Measurements from ENCODE around the gene TMEM169. TPM values are rescaled to one million over a fixed set of nuclear protein-coding genes. Genes with fewer than 3 reads are reported as not detected.

The TMEM169 gene
- total and polyA plus RNA-seq, 2 of the 13 experiments (the other 11 are each of a cell fraction or from before 2014, with no cell fraction given): 1.5 to 4.5 TPM

DNA sequence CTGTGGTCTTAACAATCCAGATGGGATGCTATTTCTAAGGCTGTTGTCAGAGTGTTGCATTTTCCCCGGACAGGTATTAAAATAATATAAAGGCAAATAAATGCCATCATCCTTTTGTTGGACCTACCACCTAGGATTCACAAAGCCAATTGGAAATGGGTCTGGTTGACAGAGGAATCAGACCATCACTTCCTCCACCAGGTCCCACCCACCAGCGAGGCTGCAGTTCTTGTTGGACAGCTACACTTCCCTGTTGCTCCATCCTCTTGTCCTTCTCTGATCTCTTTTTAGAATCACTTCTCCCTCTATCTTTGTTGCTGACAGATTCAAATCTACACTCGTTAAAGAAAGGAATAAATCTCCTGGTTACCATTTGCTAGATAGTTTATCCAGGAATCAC lies 1.1 kb downstream of the TMEM169 start (continued):
- TF ChIP-seq, protein P1, sequence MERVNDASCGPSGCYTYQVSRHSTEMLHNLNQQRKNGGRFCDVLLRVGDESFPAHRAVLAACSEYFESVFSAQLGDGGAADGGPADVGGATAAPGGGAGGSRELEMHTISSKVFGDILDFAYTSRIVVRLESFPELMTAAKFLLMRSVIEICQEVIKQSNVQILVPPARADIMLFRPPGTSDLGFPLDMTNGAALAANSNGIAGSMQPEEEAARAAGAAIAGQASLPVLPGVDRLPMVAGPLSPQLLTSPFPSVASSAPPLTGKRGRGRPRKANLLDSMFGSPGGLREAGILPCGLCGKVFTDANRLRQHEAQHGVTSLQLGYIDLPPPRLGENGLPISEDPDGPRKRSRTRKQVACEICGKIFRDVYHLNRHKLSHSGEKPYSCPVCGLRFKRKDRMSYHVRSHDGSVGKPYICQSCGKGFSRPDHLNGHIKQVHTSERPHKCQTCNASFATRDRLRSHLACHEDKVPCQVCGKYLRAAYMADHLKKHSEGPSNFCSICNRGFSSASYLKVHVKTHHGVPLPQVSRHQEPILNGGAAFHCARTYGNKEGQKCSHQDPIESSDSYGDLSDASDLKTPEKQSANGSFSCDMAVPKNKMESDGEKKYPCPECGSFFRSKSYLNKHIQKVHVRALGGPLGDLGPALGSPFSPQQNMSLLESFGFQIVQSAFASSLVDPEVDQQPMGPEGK (CRISPR knock-in tag; IDR thresholded peaks at IDR 0.05): 0 out of 2 replicates have a peak, but pooled peaks have one; percentile 0
- TF ChIP-seq ZFP36L1 (CRISPR knock-in tag; IDR thresholded peaks at IDR 0.05): 0 out of 2 replicates have a peak, but pooled peaks have one; percentile 12
- TF ChIP-seq, protein P2, sequence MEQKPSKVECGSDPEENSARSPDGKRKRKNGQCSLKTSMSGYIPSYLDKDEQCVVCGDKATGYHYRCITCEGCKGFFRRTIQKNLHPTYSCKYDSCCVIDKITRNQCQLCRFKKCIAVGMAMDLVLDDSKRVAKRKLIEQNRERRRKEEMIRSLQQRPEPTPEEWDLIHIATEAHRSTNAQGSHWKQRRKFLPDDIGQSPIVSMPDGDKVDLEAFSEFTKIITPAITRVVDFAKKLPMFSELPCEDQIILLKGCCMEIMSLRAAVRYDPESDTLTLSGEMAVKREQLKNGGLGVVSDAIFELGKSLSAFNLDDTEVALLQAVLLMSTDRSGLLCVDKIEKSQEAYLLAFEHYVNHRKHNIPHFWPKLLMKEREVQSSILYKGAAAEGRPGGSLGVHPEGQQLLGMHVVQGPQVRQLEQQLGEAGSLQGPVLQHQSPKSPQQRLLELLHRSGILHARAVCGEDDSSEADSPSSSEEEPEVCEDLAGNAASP (CRISPR knock-in tag; IDR thresholded peaks at IDR 0.05; ENCODE audit: borderline replicate concordance): 0 out of 2 replicates have a peak, but pooled peaks have one; percentile 12
- no peak for TF ChIP-seq SMARCC2 (IDR thresholded peaks at IDR 0.05)

GRCh38 chr2:216083464-216084281 lies 2.0 kb downstream of the TMEM169 start:
- Histone ChIP-seq H3K27ac (ENCODE audit: extremely low read length, insufficient read depth, low read length) (peak overlapping the region; percentile 67), H3K79me2 (ENCODE audit: insufficient read depth, low read length) (peaks cover 35% of the 10 kb centered on the region), H3K4me3 (replicated peaks in 1 of 3; ENCODE audit: insufficient read depth in 1 of 3, low read depth in 2 of 3, low read length in 3 of 3) (peak overlapping the region; percentile 41 to 100 (median 45)), H3K9me3 (ENCODE audit: low read length) (no peaks in the 10 kb centered on the region), H3K27me3 (ENCODE audit: control insufficient read depth in 1 of 2, insufficient read depth in 2 of 2, low read length in 2 of 2) (no peaks in the 10 kb centered on the region; a peak in 2 of 5 replicates), H3K4me2 (ENCODE audit: low read depth, low read length) (peak overlapping the region; percentile 97), H3K4me1 (ENCODE audit: insufficient read depth, low read length) (peaks cover 67% of the 10 kb centered on the region), H4K20me1 (ENCODE audit: insufficient read depth, low read length) (no peaks in the 10 kb centered on the region), H2AFZ (ENCODE audit: low read length) (peak overlapping the region; percentile 85), H3K9ac (ENCODE audit: insufficient read depth, low read depth, low read length) (peak overlapping the region; percentile 68), H3K36me3 (replicated peaks in 1 of 2; ENCODE audit: control insufficient read depth in 1 of 2, insufficient read depth in 2 of 2, low read length in 2 of 2) (no peaks in the 10 kb centered on the region; a peak in 1 of 5 replicates)
- peak; percentile 70 for DNase-seq (ENCODE audit: low spot score)
- in situ Hi-C loops (cut with HindIII; ENCODE audit: extremely low pct_ligation_motif_present, low pct_unique_long_range_greater_than_20kb): no loop called here
- 10% methylated on average over 11 of the region's 11 CpGs for WGBS (ENCODE audit: low lambda C conversion rate)
- FAIRE-seq: peak; percentile 26
- no TSS peak for BruUV-seq (replicated peaks)
- intact Hi-C loops (cut with micrococcal nuclease; ENCODE audit: unreplicated experiment): loop anchor here (1.0 kb wide), 2 partner anchors 22 to 26 kb away; partner anchors contain the start of gene XRCC5
- peak; percentile 57 for ATAC-seq
- ChIA-PET CTCF (ENCODE audit: low intra/inter-chr PET ratio, low total read pairs) (interaction anchor here (0.5 kb wide), 1 partner anchor 671 kb away, joined by 3 read pairs; no protein-coding TSS in a partner anchor), POLR2A (interaction anchor here (1.0 to 5.3 kb wide), 9 partner anchors 8 to 415 kb away, joined by 3 to 131 read pairs (median 6); partner anchors contain the start of genes RPL37A and XRCC5)
- TF ChIP-seq NCOR1 (IDR thresholded peaks at IDR 0.05; ENCODE audit: borderline replicate concordance, low read length) (0 out of 2 replicates have a peak, but pooled peaks have one; percentile 18), JUNB (CRISPR knock-in tag; IDR thresholded peaks at IDR 0.05; ENCODE audit: borderline replicate concordance) (no peak), HOXA3 (CRISPR knock-in tag; IDR thresholded peaks at IDR 0.05) (peak; percentile 37; the same call in 1 of the 2 replicates), TEAD3 (CRISPR knock-in tag; optimal IDR thresholded peaks at IDR 0.05; ENCODE audit: borderline replicate concordance) (peak; percentile 66), RAD51 (IDR thresholded peaks at IDR 0.05; ENCODE audit: borderline replicate concordance) (0 out of 2 replicates have a peak, but pooled peaks have one; percentile 7), MXI1 (IDR thresholded peaks at IDR 0.05; ENCODE audit: borderline replicate concordance, low read depth, low read length) (peak; percentile 55; the same call in 1 of the 3 replicates), SAFB2 (CRISPR knock-in tag; IDR thresholded peaks at IDR 0.05; ENCODE audit: borderline replicate concordance, low read depth) (no peak)
- TF ChIP-seq, protein P3, sequence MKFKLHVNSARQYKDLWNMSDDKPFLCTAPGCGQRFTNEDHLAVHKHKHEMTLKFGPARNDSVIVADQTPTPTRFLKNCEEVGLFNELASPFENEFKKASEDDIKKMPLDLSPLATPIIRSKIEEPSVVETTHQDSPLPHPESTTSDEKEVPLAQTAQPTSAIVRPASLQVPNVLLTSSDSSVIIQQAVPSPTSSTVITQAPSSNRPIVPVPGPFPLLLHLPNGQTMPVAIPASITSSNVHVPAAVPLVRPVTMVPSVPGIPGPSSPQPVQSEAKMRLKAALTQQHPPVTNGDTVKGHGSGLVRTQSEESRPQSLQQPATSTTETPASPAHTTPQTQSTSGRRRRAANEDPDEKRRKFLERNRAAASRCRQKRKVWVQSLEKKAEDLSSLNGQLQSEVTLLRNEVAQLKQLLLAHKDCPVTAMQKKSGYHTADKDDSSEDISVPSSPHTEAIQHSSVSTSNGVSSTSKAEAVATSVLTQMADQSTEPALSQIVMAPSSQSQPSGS (CRISPR knock-in tag; IDR thresholded peaks at IDR 0.05): no peak
- TF ChIP-seq, protein P4, sequence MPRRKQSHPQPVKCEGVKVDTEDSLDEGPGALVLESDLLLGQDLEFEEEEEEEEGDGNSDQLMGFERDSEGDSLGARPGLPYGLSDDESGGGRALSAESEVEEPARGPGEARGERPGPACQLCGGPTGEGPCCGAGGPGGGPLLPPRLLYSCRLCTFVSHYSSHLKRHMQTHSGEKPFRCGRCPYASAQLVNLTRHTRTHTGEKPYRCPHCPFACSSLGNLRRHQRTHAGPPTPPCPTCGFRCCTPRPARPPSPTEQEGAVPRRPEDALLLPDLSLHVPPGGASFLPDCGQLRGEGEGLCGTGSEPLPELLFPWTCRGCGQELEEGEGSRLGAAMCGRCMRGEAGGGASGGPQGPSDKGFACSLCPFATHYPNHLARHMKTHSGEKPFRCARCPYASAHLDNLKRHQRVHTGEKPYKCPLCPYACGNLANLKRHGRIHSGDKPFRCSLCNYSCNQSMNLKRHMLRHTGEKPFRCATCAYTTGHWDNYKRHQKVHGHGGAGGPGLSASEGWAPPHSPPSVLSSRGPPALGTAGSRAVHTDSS (CRISPR knock-in tag; conservative IDR thresholded peaks at IDR 0.05): no peak
